Duodenal mucosa (tissue), 2 donors: Measurements from ENCODE around the gene RHOC.

Source experiments
- H3K27ac ChIP-seq: one replicate; pipeline ENCODE4 v1.7.0; 2013; ENCODE audit warnings: low read depth, low read length
- H3K27me3 ChIP-seq, 2 donors: one replicate each; pipeline ENCODE4 v1.7.0; 2013; ENCODE audit warnings: low read length in 2 of 2, control low read depth in 1 of 2; ENCODE audit not compliant: insufficient read depth in 2 of 2, control insufficient read depth in 1 of 2
- H3K36me3 ChIP-seq, 2 donors: one replicate each; pipeline ENCODE4 v1.7.0; 2013; ENCODE audit warnings: low read length in 2 of 2, control low read depth in 1 of 2; ENCODE audit not compliant: insufficient read depth in 2 of 2, control insufficient read depth in 1 of 2
- H3K4me1 ChIP-seq, 2 donors: one replicate each; pipeline ENCODE4 v1.7.0; 2013; ENCODE audit warnings: low read length in 2 of 2, control low read depth in 1 of 2; ENCODE audit not compliant: insufficient read depth in 2 of 2, control insufficient read depth in 1 of 2
- H3K4me3 ChIP-seq, 2 donors: one replicate each; pipeline ENCODE4 v1.7.0; 2013; ENCODE audit warnings: low read length in 2 of 2, low read depth in 1 of 2
- H3K9ac ChIP-seq, 2 donors: one replicate each; pipeline ENCODE4 v1.7.0; 2013; ENCODE audit warnings: low read length in 2 of 2, low read depth in 1 of 2
- H3K9me3 ChIP-seq, 2 donors: one replicate each; pipeline ENCODE4 v1.7.0; 2013; ENCODE audit warnings: low read length in 2 of 2, control low read depth in 1 of 2; ENCODE audit not compliant: control insufficient read depth in 1 of 2

Gene RHOC

DNA sequence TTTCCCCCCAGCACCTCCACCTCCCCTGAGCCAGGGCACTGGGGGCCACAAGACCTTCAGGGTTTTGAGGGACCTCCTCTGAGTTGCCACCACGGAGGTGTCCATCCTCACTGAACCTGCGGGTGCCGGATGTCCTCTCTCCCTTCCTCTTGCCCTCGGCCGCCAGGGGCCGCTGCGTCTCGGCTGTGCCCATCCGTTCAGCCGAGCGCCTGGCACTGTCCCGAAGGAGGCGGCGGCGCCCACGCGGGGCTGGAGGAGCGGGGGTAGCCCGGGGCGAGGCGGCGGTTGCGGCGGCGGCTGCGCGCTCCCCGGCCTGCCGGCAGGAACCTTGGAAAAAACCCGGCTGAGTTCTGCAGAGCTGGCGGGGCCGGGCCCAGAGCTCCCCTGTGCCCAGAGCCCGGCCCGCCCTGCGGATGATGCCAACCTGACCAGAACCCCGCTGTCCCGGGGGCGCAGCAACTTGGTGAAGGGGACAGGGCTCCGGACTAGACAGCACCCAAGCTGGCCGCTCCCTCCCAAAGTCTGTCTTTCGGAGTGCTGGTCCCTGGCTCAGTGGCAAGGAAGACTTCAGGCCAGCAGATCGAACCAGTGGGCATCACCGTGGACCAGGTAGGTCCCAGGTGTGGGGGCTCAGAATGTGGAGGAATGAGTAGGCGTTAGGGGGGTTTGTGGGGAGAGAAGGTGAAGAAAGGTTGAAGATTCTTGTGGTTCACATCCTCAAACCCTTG lies 11.9 kb upstream of the RHOC start:
- no peaks in the 10 kb centered on the region for H3K36me3 ChIP-seq
- no peaks in the 10 kb centered on the region for H3K9me3 ChIP-seq
- no peak overlapping the region for H3K9ac ChIP-seq
- peak overlapping the region in 1 of 2 donors; percentile 2 for H3K4me3 ChIP-seq
- H3K27me3 ChIP-seq: peaks cover 9 to 21% of the 10 kb centered on the region in 2 donors
- H3K4me1 ChIP-seq: peaks cover 22 to 27% of the 10 kb centered on the region in 2 donors
- H3K27ac ChIP-seq: no peak overlapping the region

DNA sequence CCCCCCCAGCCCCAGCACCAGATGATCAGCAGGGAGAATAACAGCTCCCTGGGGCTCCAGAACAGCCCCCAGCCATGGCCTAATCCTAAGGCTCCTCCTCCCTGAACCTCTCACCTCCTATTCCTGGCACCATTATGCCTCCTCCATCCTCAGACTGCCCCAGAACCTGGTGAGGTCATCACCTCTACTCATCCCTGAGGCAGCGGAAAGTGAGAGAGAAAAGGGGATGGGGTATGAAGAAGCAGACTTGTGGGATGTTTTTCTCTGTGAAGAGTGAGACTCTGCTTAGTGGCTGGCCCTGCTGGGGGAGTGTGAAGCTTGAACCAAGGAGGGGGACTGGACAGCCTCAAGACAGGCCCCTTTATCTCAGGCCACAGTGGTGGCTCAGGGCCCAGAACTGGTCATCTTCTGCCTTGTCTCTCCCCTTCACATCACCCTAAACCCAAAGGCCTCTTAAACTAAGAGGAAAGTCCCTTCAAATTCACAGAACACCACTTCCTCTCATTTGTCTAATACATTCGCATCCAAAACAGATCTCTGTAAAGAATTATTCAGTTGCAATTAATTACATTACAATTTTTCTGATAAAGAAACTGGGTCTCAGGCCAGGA lies 10.4 kb upstream of the RHOC start:
- Histone ChIP-seq H3K36me3 (no peaks in the 10 kb centered on the region), H3K27ac (no peak overlapping the region), H3K9me3 (no peaks in the 10 kb centered on the region), H3K4me3 (no peak overlapping the region), H3K27me3 (peaks cover 9 to 14% of the 10 kb centered on the region in 2 donors), H3K4me1 (peaks cover 19 to 21% of the 10 kb centered on the region in 2 donors), H3K9ac (no peak overlapping the region)

GRCh38 chr1:112716133-112716720 lies 9.3 kb upstream of the RHOC start:
- H3K4me3 ChIP-seq: peak overlapping the region; percentile 77 to 79
- H3K27ac ChIP-seq: no peak overlapping the region
- H3K9me3 ChIP-seq: no peaks in the 10 kb centered on the region
- H3K9ac ChIP-seq: peak overlapping the region; percentile 59 to 82
- H3K36me3 ChIP-seq: no peaks in the 10 kb centered on the region
- H3K4me1 ChIP-seq: peaks cover 18 to 21% of the 10 kb centered on the region in 2 donors
- peaks cover 6 to 14% of the 10 kb centered on the region in 2 donors for H3K27me3 ChIP-seq

GRCh38 chr1:112715264-112716053 lies 8.5 kb upstream of the RHOC start, which contains the start of gene PPM1J:
TSS of gene PPM1J (minus strand) at chr1:112715332. CDS start at chr1:112715301, 31 bp downstream.
- H3K4me3 ChIP-seq: peak within 1 kb of the TSS; percentile 77 to 79

GRCh38 chr1:112714313-112715263 lies 7.7 kb upstream of the RHOC start:
- Histone ChIP-seq H3K4me3 (peak overlapping the region; percentile 74 to 77), H3K4me1 (peaks cover 18 to 21% of the 10 kb centered on the region in 2 donors), H3K9me3 (no peaks in the 10 kb centered on the region), H3K9ac (peak overlapping the region; percentile 44 to 63), H3K27me3 (peaks cover 2 to 6% of the 10 kb centered on the region in 2 donors), H3K27ac (no peak overlapping the region), H3K36me3 (no peaks in the 10 kb centered on the region)

More at GRCh38 chr1:112715264-112716053, 8.5 kb upstream of the RHOC start, which contains the start of gene PPM1J:
- Histone ChIP-seq H3K9ac (peak within 1 kb of the TSS; percentile 59 to 82), H3K36me3 (no peaks in the 10 kb centered on the region), H3K27ac (peak within 1 kb of the TSS; percentile 22), H3K9me3 (no peaks in the 10 kb centered on the region), H3K27me3 (peaks cover 6 to 14% of the 10 kb centered on the region in 2 donors), H3K4me1 (peaks cover 18 to 21% of the 10 kb centered on the region in 2 donors)

DNA sequence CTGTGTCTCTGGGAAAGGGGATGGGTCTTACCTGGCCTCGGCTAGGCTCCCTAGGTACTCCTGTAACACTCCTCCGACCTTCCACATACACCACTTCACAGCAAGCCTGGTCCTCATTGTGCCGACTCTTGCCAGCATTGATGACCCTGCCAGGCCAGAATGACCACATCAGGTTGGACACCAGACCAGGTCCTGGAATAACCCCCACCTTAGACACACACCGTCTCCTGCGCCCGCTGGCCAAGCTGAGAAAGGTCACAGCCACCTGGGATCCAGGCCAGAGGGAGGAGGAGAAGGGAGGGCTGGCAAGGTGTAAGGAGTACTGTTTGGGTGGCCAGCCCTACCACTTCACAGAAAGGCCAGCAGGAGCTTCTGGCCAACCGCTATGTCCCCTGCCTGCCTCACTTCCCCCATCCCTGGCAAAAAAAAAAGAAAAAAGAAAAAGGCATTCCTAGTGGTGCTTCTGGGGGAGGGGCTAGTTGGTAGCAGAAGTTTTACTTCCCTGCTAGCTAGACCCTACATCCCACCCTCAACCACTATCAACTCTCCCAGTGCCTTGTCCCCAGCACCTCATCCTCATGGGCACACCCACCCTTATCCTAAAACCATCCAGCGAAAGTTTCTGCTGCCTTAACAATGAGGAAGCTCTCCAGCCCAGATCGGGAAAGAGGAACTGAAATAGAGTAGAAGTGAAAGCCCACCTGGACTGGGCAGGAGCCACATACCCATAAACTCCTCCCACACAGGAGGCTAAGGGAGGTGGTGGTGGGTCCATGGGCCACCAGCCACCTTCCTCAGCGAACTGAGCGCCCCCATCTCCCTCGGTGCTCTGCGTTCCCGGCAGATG lies 6.8 kb upstream of the RHOC start:
- Histone ChIP-seq H3K27ac (no peak overlapping the region), H3K9ac (peak overlapping the region in 1 of 2 donors; percentile 44), H3K9me3 (no peaks in the 10 kb centered on the region), H3K4me1 (peaks cover 18 to 21% of the 10 kb centered on the region in 2 donors), H3K27me3 (peaks cover 0 to 2% of the 10 kb centered on the region in 2 donors), H3K4me3 (peak overlapping the region; percentile 74 to 77), H3K36me3 (no peaks in the 10 kb centered on the region)

- Histone ChIP-seq H3K36me3 (no peaks in the 10 kb centered on the region), H3K9ac (no peak overlapping the region), H3K27ac (no peak overlapping the region), H3K9me3 (no peaks in the 10 kb centered on the region), H3K27me3 (no peaks in the 10 kb centered on the region), H3K4me3 (no peak overlapping the region), H3K4me1 (peaks cover 19 to 23% of the 10 kb centered on the region in 2 donors)
Measured at GRCh38 chr1:112712701-112713128, 5.8 kb upstream of the RHOC start.

DNA sequence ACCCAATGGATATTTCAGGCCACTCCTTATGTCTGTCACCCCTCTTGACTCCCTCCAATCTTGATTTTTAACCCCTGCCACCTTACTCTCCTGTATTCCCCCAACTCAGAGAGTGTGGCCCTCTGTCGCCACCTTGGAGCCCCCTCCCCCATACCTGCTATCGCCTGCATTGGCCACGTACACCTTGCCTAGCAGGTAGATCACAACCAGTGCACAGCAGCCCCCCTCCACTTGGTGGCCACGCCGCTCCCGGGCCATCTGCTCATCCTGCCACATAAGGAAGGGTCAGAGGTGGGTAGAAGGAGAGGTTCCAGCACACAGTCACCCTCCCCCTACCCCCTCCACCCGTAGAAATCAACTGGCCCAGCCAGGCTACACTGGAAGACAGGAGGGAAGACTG lies 5.3 kb upstream of the RHOC start:
- H3K9me3 ChIP-seq: no peaks in the 10 kb centered on the region
- H3K9ac ChIP-seq: no peak overlapping the region
- H3K4me3 ChIP-seq: no peak overlapping the region
- H3K36me3 ChIP-seq: no peaks in the 10 kb centered on the region
- H3K4me1 ChIP-seq: peaks cover 23 to 27% of the 10 kb centered on the region in 2 donors
- no peaks in the 10 kb centered on the region for H3K27me3 ChIP-seq
- no peak overlapping the region for H3K27ac ChIP-seq
